IgD-negative memory B cell (primary cell): ENCODE measurements around the gene LTB. TPM values are rescaled to one million over a fixed set of nuclear protein-coding genes. Genes with fewer than 3 reads are reported as not detected.
"Not testable (repeated sequence)": the region's sequence is repeated elsewhere in the genome, so short reads cannot be mapped to it uniquely, and the experiment has no call there.

Experiments used
- H3K27ac Mint-ChIP-seq, 3 donors: one replicate each; pipeline ENCODE4 v1.8.0; 2020 to 2022; ENCODE audit warnings: mild to moderate bottlenecking in 3 of 3, mixed read lengths in 3 of 3, moderate library complexity in 1 of 3
- H3K27me3 Mint-ChIP-seq: one replicate; pipeline ENCODE4 v1.8.0; 2021; ENCODE audit warnings: mixed read lengths
- H3K36me3 Mint-ChIP-seq: one replicate; pipeline ENCODE4 v1.8.0; 2020; ENCODE audit warnings: mild to moderate bottlenecking, mixed read lengths
- H3K4me1 Mint-ChIP-seq, 3 donors: one replicate each; pipeline ENCODE4 v1.8.0; 2020 to 2022; ENCODE audit warnings: mixed read lengths in 3 of 3, mild to moderate bottlenecking in 1 of 3
- H3K4me3 Mint-ChIP-seq, 4 donors: one replicate each; pipeline ENCODE4 v1.8.0; 2020 to 2022; ENCODE audit warnings: mild to moderate bottlenecking in 4 of 4, mixed read lengths in 4 of 4, moderate library complexity in 3 of 4
- H3K9me3 Mint-ChIP-seq, 3 donors: one replicate each; pipeline ENCODE4 v1.8.0; 2020 to 2021; ENCODE audit warnings: mixed read lengths in 3 of 3, mild to moderate bottlenecking in 1 of 3
- polyA plus RNA-seq: library from polyadenylated mRNA; unstranded; fragments of 300-500 nt; fragmentation: Illumina TruSeq; gene quantifications from one replicate; pipeline ENCODE4 v1.2.3, GENCODE V29; 2021

The LTB gene
- polyA plus RNA-seq, 1 donor from 2014 or later: 2,767 TPM

GRCh38 chr6:31617010-31617409 lies 34.8 kb upstream of the LTB start:
- Mint-ChIP-seq H3K4me3 (peak overlapping the region in 3 of 4 donors; percentile 23 to 79 (median 47)), H3K9me3 (peaks cover 0 to 2% (median 0%) of the 10 kb centered on the region in 3 donors), H3K27ac (peak overlapping the region in 2 of 3 donors; percentile 52 to 65), H3K27me3 (peaks cover 4% of the 10 kb centered on the region), H3K36me3 (no peaks in the 10 kb centered on the region), H3K4me1 (peaks cover 29 to 39% (median 33%) of the 10 kb centered on the region in 3 donors)

- Mint-ChIP-seq H3K36me3 (no peaks in the 10 kb centered on the region), H3K4me1 (peaks cover 21 to 32% (median 25%) of the 10 kb centered on the region in 3 donors), H3K27ac (peak overlapping the region; percentile 53 to 82 (median 64)), H3K27me3 (peaks cover 4% of the 10 kb centered on the region), H3K4me3 (peak overlapping the region in 1 of 4 donors; percentile 18), H3K9me3 (peaks cover 0 to 2% (median 0%) of the 10 kb centered on the region in 3 donors)
These were observed 33.5 kb upstream of the LTB start for GRCh38 chr6:31615748-31616147.

- no peaks in the 10 kb centered on the region for H3K36me3 Mint-ChIP-seq
- H3K9me3 Mint-ChIP-seq: no peaks in the 10 kb centered on the region
- peak within 1 kb of the TSS; percentile 64 to 92 (median 71) for H3K27ac Mint-ChIP-seq
- H3K27me3 Mint-ChIP-seq: peaks cover 4% of the 10 kb centered on the region
- peak within 1 kb of the TSS in 3 of 4 donors; percentile 18 to 83 (median 46) for H3K4me3 Mint-ChIP-seq
- H3K4me1 Mint-ChIP-seq: peaks cover 16 to 32% (median 25%) of the 10 kb centered on the region in 3 donors
These were observed 32.7 kb upstream of the LTB start, which contains the start of gene AIF1 for GRCh38 chr6:31614684-31615578. AIF1 (plus strand) TSS chr6:31615234; CDS start chr6:31615330, 96 bp downstream.

- Mint-ChIP-seq H3K27me3 (peaks cover 4% of the 10 kb centered on the region), H3K36me3 (no peaks in the 10 kb centered on the region), H3K4me1 (peaks cover 15 to 28% (median 23%) of the 10 kb centered on the region in 3 donors), H3K9me3 (no peaks in the 10 kb centered on the region), H3K4me3 (peak overlapping the region in 1 of 4 donors; percentile 83), H3K27ac (peak overlapping the region in 2 of 3 donors; percentile 64 to 92)
These were observed 31.9 kb upstream of the LTB start for GRCh38 chr6:31614075-31614619.

GRCh38 chr6:31610968-31611367 lies 28.7 kb upstream of the LTB start:
- H3K27ac Mint-ChIP-seq: peak overlapping the region in 1 of 3 donors; percentile 39
- peaks cover 4% of the 10 kb centered on the region for H3K27me3 Mint-ChIP-seq
- no peak overlapping the region for H3K4me3 Mint-ChIP-seq
- no peaks in the 10 kb centered on the region for H3K36me3 Mint-ChIP-seq
- H3K9me3 Mint-ChIP-seq: no peaks in the 10 kb centered on the region
- peaks cover 11 to 20% (median 20%) of the 10 kb centered on the region in 3 donors for H3K4me1 Mint-ChIP-seq

GRCh38 chr6:31609519-31610406 lies 27.5 kb upstream of the LTB start:
- no peaks in the 10 kb centered on the region for H3K9me3 Mint-ChIP-seq
- no peak overlapping the region for H3K27ac Mint-ChIP-seq
- peaks cover 3% of the 10 kb centered on the region for H3K27me3 Mint-ChIP-seq
- peaks cover 7 to 10% (median 9%) of the 10 kb centered on the region in 3 donors for H3K4me1 Mint-ChIP-seq
- H3K36me3 Mint-ChIP-seq: no peaks in the 10 kb centered on the region
- no peak overlapping the region for H3K4me3 Mint-ChIP-seq

GRCh38 chr6:31607317-31607716 lies 25.1 kb upstream of the LTB start:
- Mint-ChIP-seq H3K36me3 (no peaks in the 10 kb centered on the region), H3K27me3 (no peaks in the 10 kb centered on the region), H3K4me3 (no peak overlapping the region), H3K4me1 (peaks cover 0 to 2% (median 0%) of the 10 kb centered on the region in 3 donors), H3K9me3 (no peaks in the 10 kb centered on the region), H3K27ac (no peak overlapping the region)

GRCh38 chr6:31597006-31597405 lies 14.8 kb upstream of the LTB start:
- H3K27ac Mint-ChIP-seq: peak overlapping the region in 2 of 3 donors; percentile 88 to 94

GRCh38 chr6:31592396-31592771 lies 10.2 kb upstream of the LTB start:
- Mint-ChIP-seq H3K27ac (peak overlapping the region; percentile 89 to 97 (median 95)), H3K27me3 (no peaks in the 10 kb centered on the region), H3K9me3 (no peaks in the 10 kb centered on the region), H3K4me3 (peak overlapping the region; percentile 57 to 94 (median 85)), H3K36me3 (no peaks in the 10 kb centered on the region), H3K4me1 (peaks cover 27 to 37% (median 36%) of the 10 kb centered on the region in 3 donors)

More at GRCh38 chr6:31597006-31597405, 14.8 kb upstream of the LTB start:
- Mint-ChIP-seq H3K36me3 (no peaks in the 10 kb centered on the region), H3K4me3 (peak overlapping the region; percentile 9 to 77 (median 62)), H3K4me1 (peaks cover 11 to 30% (median 24%) of the 10 kb centered on the region in 3 donors), H3K9me3 (no peaks in the 10 kb centered on the region), H3K27me3 (no peaks in the 10 kb centered on the region)

GRCh38 chr6:31590691-31591090 lies 8.5 kb upstream of the LTB start:
- Mint-ChIP-seq H3K4me3 (peak overlapping the region in 3 of 4 donors; percentile 37 to 63 (median 57)), H3K4me1 (peaks cover 36 to 45% (median 43%) of the 10 kb centered on the region in 3 donors)
- not testable (repeated sequence) for H3K36me3 Mint-ChIP-seq

GRCh38 chr6:31588871-31589650 lies 6.8 kb upstream of the LTB start:
- H3K4me1 Mint-ChIP-seq: peaks cover 46 to 59% (median 52%) of the 10 kb centered on the region in 3 donors
- H3K27ac Mint-ChIP-seq: peak overlapping the region in 2 of 3 donors; percentile 36 to 88
- H3K4me3 Mint-ChIP-seq: peak overlapping the region in 3 of 4 donors; percentile 14 to 77 (median 45)

More at GRCh38 chr6:31590691-31591090, 8.5 kb upstream of the LTB start:
- not testable (repeated sequence) for H3K27me3 Mint-ChIP-seq, H3K9me3 Mint-ChIP-seq
- H3K27ac Mint-ChIP-seq: peak overlapping the region in 2 of 3 donors; percentile 89 to 95

GRCh38 chr6:31587791-31588777 lies 5.9 kb upstream of the LTB start:
- Mint-ChIP-seq H3K9me3 (no peaks in the 10 kb centered on the region), H3K27me3 (peaks cover 2% of the 10 kb centered on the region), H3K4me3 (peak overlapping the region; percentile 69 to 85 (median 79)), H3K27ac (peak overlapping the region; percentile 83 to 95 (median 95)), H3K36me3 (no peaks in the 10 kb centered on the region), H3K4me1 (peaks cover 47 to 62% (median 56%) of the 10 kb centered on the region in 3 donors)

More at GRCh38 chr6:31588871-31589650, 6.8 kb upstream of the LTB start:
- no peaks in the 10 kb centered on the region for H3K9me3 Mint-ChIP-seq
- H3K36me3 Mint-ChIP-seq: no peaks in the 10 kb centered on the region
- peaks cover 2% of the 10 kb centered on the region for H3K27me3 Mint-ChIP-seq
